A549 treated with Hydrocortisone at 1 μM for 4 hours (cell line): ENCODE data around the gene RNF103. TPM values are rescaled to one million over a fixed set of nuclear protein-coding genes. Genes with fewer than 3 reads are reported as not detected.

Experiments used
- total RNA-seq: library from RNA; stranded (reverse); fragments of 200-300 nt; extraction: Qiagen RNA extraction; gene quantifications from 5 replicates; pipeline ENCODE4 v1.2.3, GENCODE V29; 2022

The RNF103 gene
- 54.4 to 72.8 TPM (median 62.7 TPM) in 5 replicates for total RNA-seq

DNA sequence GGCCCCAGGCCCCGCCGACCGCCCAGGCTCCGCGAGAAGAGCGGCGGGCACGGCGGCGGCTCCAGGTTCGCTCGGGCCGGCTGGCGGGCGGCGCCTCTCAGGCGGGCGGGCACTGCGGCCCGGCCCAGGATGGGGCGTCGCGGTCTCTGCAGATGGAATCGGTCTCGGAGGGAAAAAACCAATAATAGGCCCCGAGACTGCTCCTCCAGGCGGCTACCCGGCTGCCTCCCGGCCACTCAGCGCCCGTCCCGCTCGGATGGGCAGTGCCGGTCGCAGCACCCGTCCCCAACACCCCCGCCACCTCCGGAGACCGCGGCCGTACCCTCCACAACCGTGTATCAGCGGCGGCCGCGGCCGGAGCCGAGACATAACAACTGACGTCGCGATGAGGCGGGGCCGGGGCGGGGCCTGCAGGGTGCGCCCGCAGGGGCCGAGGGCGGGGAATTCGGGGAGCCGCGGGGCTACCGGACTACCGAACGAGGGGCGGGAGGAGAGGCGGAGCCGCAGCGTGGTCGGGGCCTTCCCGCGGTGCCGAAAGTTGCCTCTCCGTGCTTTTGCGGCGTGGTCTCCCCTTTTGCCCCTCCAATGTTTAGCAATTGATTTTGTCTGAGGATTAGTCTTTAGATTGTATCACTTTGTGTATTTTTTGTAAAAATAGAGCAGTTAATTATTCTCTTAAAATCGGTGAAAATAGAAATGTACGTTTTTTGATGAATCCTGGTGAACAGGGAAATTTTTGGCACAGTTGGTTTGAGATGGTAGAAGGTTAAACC lies at the start of gene RNF103:
TSS of gene RNF103 (minus strand) at position 372 of the 773 bp plus-strand sequence. CDS start 979 bp downstream, outside the sequence.

GRCh38 chr2:86562922-86563649 lies 60.6 kb downstream of the RNF103 start, which contains the start of gene CHMP3:
CHMP3 (minus strand) TSS chr2:86563443; CDS start chr2:86563348, 95 bp downstream.

Other genes starting within 250 kb of the RNF103 start
- gene KDM3A, start 182.5 kb downstream of the RNF103 start, total RNA-seq, result 15.5 to 30.4 TPM (median 22.5 TPM) in 5 replicates
- gene CHMP3, start 60.4 kb downstream of the RNF103 start, total RNA-seq, result 116 to 149 TPM (median 121 TPM) in 5 replicates
- 21.7 to 29.2 TPM (median 26.3 TPM) in 5 replicates for gene RMND5A, start 96.4 kb upstream of the RNF103 start, total RNA-seq
- gene CD8A, start 167.0 kb upstream of the RNF103 start, total RNA-seq, result 0.20 to 0.47 TPM (median 0.32 TPM) in 5 replicates
- not detected in 5 replicates for gene CD8B, start 238.0 kb upstream of the RNF103 start, total RNA-seq